Sigmoid colon (tissue), 7 donors: ENCODE measurements around the gene ZRANB1. TPM values are rescaled to one million over a fixed set of nuclear protein-coding genes. Genes with fewer than 3 reads are reported as not detected.

ENCODE experiments used
- DNase-seq: peaks from one replicate; pipeline ENCODE4 v3.0.0-alpha.2; 2019
- H3K27ac ChIP-seq, 4 donors: fragments of 200-600 bp; sonication (generic); one replicate each; pipeline ENCODE4 v1.5.1; 2016 to 2019; ENCODE audit warnings: mild to moderate bottlenecking in 1 of 4
- H3K27me3 ChIP-seq, 3 donors: fragments of 200-600 bp; sonication (generic); one replicate each; pipeline ENCODE4 v1.5.1; 2019; ENCODE audit warnings: mild to moderate bottlenecking in 1 of 3
- H3K36me3 ChIP-seq, 4 donors: fragments of 200-600 bp; sonication (generic); one replicate each; pipeline ENCODE4 v1.5.1; 2016 to 2019
- H3K4me1 ChIP-seq, 4 donors: fragments of 200-600 bp; sonication (generic); one replicate each; pipeline ENCODE4 v1.5.1; 2017 to 2019
- H3K4me3 ChIP-seq, 4 donors: fragments of 200-600 bp; sonication (generic); one replicate each; pipeline ENCODE4 v1.5.1; 2017 to 2019; ENCODE audit warnings: mild to moderate bottlenecking in 2 of 4, moderate library complexity in 1 of 4
- H3K9me3 ChIP-seq, 4 donors: fragments of 200-600 bp in 3 of 4; sonication (generic) in 3 of 4; one replicate each; pipeline versions ENCODE4 v1.5.1 to v1.6.1; 2013 to 2019
- EP300 ChIP-seq, 4 donors: sonication (generic); formaldehyde crosslinking; IDR thresholded peaks; one replicate each; pipeline ENCODE4 v1.6.1; 2017; ENCODE audit warnings: antibody characterized with exemption in 4 of 4
- POLR2A ChIP-seq, 2 donors: fragments of 450-650 bp; IDR thresholded peaks; one replicate each; pipeline ENCODE4 v1.6.1; 2016; ENCODE audit warnings: antibody characterized with exemption in 2 of 2, mild to moderate bottlenecking in 2 of 2, moderate library complexity in 2 of 2
- POLR2AphosphoS5 ChIP-seq, 4 donors: sonication (generic); formaldehyde crosslinking; IDR thresholded peaks; one replicate each; pipeline ENCODE4 v1.6.1; 2017; ENCODE audit warnings: antibody characterized with exemption in 4 of 4
- WGBS, 2 donors: extraction: QIAGEN DNeasy Blood & Tissue Kit; methylation state at CpG; one replicate each; pipeline ENCODE4 v1.1.7; 2013; 5-methylcytosine and 5-hydroxymethylcytosine counted together
- intact Hi-C: fragments of 100-400 bp; cut with DNase I; formaldehyde crosslinking; loops from one replicate; pipeline ENCODE4 v1.15.1; 2023
- polyA plus RNA-seq, 3 donors: library from polyadenylated mRNA; stranded (reverse); fragments of 200-250 nt; gene quantifications; one replicate each; pipeline ENCODE4 v1.2.3, GENCODE V29; 2013
- total RNA-seq, 4 donors: library from RNA; depleted of rRNA; stranded (reverse); fragments of >200 nt; gene quantifications; one replicate each; pipeline ENCODE4 v1.1.0, GENCODE V29; 2016
- TF ChIP-seq, protein P1 (sequence below), 4 experiments: fragments of 450-650 bp in 3 of 4; fragments of 200-600 bp in 1 of 4; IDR thresholded peaks; one replicate each; pipeline ENCODE4 v1.5.1; 2016 to 2019; ENCODE audit warnings: antibody characterized with exemption in 4 of 4, mild to moderate bottlenecking in 3 of 4, moderate library complexity in 2 of 4
- donor health status: healthy with polysubstance abuse.
- donor health status: Bipolar disorder and iron deficiency.
- donor health status: healthy.

The ZRANB1 gene
- total and polyA plus RNA-seq, 7 donors: 6.7 to 49.0 (median 38.0) TPM

- 15 to 69% methylated on average over 9 of the region's 9 CpGs for WGBS, 2 donors
- Histone ChIP-seq H3K27ac (no peak overlapping the region), H3K36me3 (no peaks in the 10 kb centered on the region)
Observed at GRCh38 chr10:124898471-124898870, 43.5 kb upstream of the ZRANB1 start.

GRCh38 chr10:124899151-124899550 lies 42.8 kb upstream of the ZRANB1 start:
- TF ChIP-seq EP300 (IDR thresholded peaks at IDR 0.05) (no peak), POLR2AphosphoS5 (IDR thresholded peaks at IDR 0.05) (no peak), POLR2A (IDR thresholded peaks at IDR 0.05) (no peak)
- TF ChIP-seq, protein P1, sequence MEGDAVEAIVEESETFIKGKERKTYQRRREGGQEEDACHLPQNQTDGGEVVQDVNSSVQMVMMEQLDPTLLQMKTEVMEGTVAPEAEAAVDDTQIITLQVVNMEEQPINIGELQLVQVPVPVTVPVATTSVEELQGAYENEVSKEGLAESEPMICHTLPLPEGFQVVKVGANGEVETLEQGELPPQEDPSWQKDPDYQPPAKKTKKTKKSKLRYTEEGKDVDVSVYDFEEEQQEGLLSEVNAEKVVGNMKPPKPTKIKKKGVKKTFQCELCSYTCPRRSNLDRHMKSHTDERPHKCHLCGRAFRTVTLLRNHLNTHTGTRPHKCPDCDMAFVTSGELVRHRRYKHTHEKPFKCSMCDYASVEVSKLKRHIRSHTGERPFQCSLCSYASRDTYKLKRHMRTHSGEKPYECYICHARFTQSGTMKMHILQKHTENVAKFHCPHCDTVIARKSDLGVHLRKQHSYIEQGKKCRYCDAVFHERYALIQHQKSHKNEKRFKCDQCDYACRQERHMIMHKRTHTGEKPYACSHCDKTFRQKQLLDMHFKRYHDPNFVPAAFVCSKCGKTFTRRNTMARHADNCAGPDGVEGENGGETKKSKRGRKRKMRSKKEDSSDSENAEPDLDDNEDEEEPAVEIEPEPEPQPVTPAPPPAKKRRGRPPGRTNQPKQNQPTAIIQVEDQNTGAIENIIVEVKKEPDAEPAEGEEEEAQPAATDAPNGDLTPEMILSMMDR (IDR thresholded peaks at IDR 0.05): no peak
- Histone ChIP-seq H3K36me3 (no peaks in the 10 kb centered on the region), H3K9me3 (no peaks in the 10 kb centered on the region), H3K27ac (no peak overlapping the region), H3K4me1 (no peaks in the 10 kb centered on the region), H3K27me3 (peaks cover 0 to 7% (median 0%) of the 10 kb centered on the region in 3 donors), H3K4me3 (no peak overlapping the region)
- WGBS, 2 donors: 92 to 95% methylated on average over 11 of the region's 11 CpGs
- intact Hi-C loops: no loop called here
- DNase-seq: no peak

More at GRCh38 chr10:124898471-124898870, 43.5 kb upstream of the ZRANB1 start:
- Histone ChIP-seq H3K4me3 (no peak overlapping the region), H3K27me3 (peaks cover 0 to 7% (median 0%) of the 10 kb centered on the region in 3 donors), H3K9me3 (no peaks in the 10 kb centered on the region), H3K4me1 (no peaks in the 10 kb centered on the region)
- no peak for TF ChIP-seq EP300 (IDR thresholded peaks at IDR 0.05)
- TF ChIP-seq POLR2AphosphoS5 (IDR thresholded peaks at IDR 0.05): no peak
- TF ChIP-seq POLR2A (IDR thresholded peaks at IDR 0.05): no peak
- TF ChIP-seq, protein P1 (IDR thresholded peaks at IDR 0.05): no peak
- DNase-seq: no peak
- intact Hi-C loops: no loop called here

- H3K27ac ChIP-seq: no peak overlapping the region
- intact Hi-C loops: no loop called here
- no peaks in the 10 kb centered on the region for H3K9me3 ChIP-seq
- no peak overlapping the region for H3K4me3 ChIP-seq
- TF ChIP-seq POLR2A (IDR thresholded peaks at IDR 0.05): no peak
- TF ChIP-seq, protein P1 (IDR thresholded peaks at IDR 0.05): no peak
- TF ChIP-seq EP300 (IDR thresholded peaks at IDR 0.05): no peak
- no peak for TF ChIP-seq POLR2AphosphoS5 (IDR thresholded peaks at IDR 0.05)
- H3K27me3 ChIP-seq: peaks cover 0 to 7% (median 0%) of the 10 kb centered on the region in 3 donors
- no peak for DNase-seq
- WGBS, 2 donors: 91 to 93% methylated on average over 1 of the region's 1 CpG
- no peaks in the 10 kb centered on the region for H3K4me1 ChIP-seq
- no peaks in the 10 kb centered on the region for H3K36me3 ChIP-seq
Observed at GRCh38 chr10:124902462-124902861, 39.5 kb upstream of the ZRANB1 start.

GRCh38 chr10:124903111-124903510 lies 38.8 kb upstream of the ZRANB1 start:
- H3K4me1 ChIP-seq: no peaks in the 10 kb centered on the region
- no peak overlapping the region for H3K27ac ChIP-seq
- no peaks in the 10 kb centered on the region for H3K36me3 ChIP-seq
- 47 to 51% methylated on average over 2 of the region's 2 CpGs for WGBS, 2 donors
- TF ChIP-seq EP300 (IDR thresholded peaks at IDR 0.05) (no peak), POLR2AphosphoS5 (IDR thresholded peaks at IDR 0.05) (no peak), POLR2A (IDR thresholded peaks at IDR 0.05) (no peak)
- TF ChIP-seq, protein P1 (IDR thresholded peaks at IDR 0.05): no peak
- H3K9me3 ChIP-seq: no peaks in the 10 kb centered on the region
- H3K4me3 ChIP-seq: no peak overlapping the region
- intact Hi-C loops: no loop called here
- peaks cover 0 to 7% (median 0%) of the 10 kb centered on the region in 3 donors for H3K27me3 ChIP-seq
- DNase-seq: no peak

DNA sequence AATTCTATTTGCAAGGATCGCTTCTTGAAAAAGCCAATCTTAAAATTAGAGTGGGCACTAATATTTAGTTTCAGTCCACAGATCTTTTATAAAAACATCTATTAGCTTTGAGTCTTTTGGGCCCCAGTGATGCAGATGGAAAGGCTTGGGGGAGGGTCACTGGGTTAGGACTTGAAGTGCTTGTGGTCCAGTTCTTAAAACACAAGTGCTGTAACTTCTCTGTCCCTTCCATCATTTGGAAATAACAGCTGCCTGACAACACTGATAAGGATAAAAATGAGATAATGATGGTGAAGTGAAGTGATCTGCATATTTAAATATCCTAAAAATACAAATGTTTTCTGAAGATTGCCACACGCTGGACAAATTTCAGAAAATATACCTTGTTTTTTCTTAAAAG lies 37.1 kb upstream of the ZRANB1 start:
- Histone ChIP-seq H3K9me3 (no peaks in the 10 kb centered on the region), H3K27ac (no peak overlapping the region), H3K4me1 (no peaks in the 10 kb centered on the region), H3K27me3 (no peaks in the 10 kb centered on the region), H3K36me3 (no peaks in the 10 kb centered on the region), H3K4me3 (no peak overlapping the region)
- 74 to 94% methylated on average over 2 of the region's 2 CpGs for WGBS, 2 donors
- intact Hi-C loops: no loop called here
- no peak for TF ChIP-seq POLR2A (IDR thresholded peaks at IDR 0.05)
- no peak for TF ChIP-seq POLR2AphosphoS5 (IDR thresholded peaks at IDR 0.05)
- no peak for DNase-seq
